ENCODE results near the gene DEGS2.

DNA sequence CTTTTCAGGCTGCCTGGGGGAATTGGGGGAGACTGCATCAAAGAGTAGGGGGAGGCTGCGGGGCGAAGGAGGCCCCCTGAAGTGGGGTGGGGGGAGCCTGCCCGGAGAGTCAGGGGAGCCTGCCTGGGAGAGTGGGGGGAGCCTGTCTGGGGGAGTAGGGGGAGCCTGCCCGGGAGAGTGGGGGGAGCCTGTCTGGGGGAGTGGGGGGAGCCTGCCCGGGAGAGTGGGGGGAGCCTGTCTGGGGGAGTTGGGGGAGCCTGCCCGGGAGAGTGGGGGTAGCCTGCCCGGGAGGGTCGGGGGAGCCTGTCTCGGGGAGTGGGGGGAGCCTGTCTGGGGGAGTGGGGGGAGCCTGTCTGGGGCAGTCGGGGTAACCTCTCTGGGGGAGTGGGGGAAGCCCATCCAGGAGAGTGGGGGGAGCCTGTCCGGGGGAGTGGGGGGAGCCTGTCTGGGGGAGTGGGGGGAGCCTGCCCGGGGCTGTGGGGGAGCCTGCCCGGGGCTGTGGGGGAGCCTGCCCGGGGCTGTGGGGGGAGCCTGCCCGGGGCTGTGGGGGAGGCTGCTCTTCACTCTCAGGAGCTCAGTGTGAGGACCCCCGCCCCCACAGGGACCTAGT is 6.5 kb upstream of the DEGS2 start:
- TF ChIP-seq EZH2 (IDR thresholded peaks at IDR 0.05; ENCODE audit: insufficient read depth, poor library complexity, severe bottlenecking) (no peak), EZH2phosphoT487 (IDR thresholded peaks at IDR 0.05; ENCODE audit: insufficient read depth, low read depth) (no peak)
